Liver (tissue), 9 donors: ENCODE measurements around the gene LIMS1. TPM values are rescaled to one million over a fixed set of nuclear protein-coding genes. Genes with fewer than 3 reads are reported as not detected.

ENCODE experiments used
- DNase-seq: peaks from one replicate; pipeline ENCODE4 v3.0.0-alpha.2; 2017; ENCODE audit warnings: low spot score
- H3K27ac ChIP-seq, 2 donors: one replicate each; pipeline ENCODE4 v1.7.0; 2013; ENCODE audit warnings: inconsistent platforms in 2 of 2, low read length in 2 of 2, control low read depth in 1 of 2, low read depth in 1 of 2, mild to moderate bottlenecking in 1 of 2
- H3K27me3 ChIP-seq, 4 donors: one replicate each; pipeline versions ENCODE4 v1.6.1 to v1.7.0; 2013; ENCODE audit warnings: low read length in 3 of 4, inconsistent platforms in 1 of 4, mild to moderate bottlenecking in 1 of 4, moderate library complexity in 1 of 4; ENCODE audit not compliant: control insufficient read depth in 4 of 4, insufficient read depth in 4 of 4
- H3K36me3 ChIP-seq, 4 donors: one replicate each; pipeline versions ENCODE4 v1.6.1 to v1.7.0; 2013; ENCODE audit warnings: low read length in 3 of 4, mild to moderate bottlenecking in 3 of 4, low read depth in 1 of 4, moderate library complexity in 1 of 4; ENCODE audit not compliant: control insufficient read depth in 4 of 4, insufficient read depth in 3 of 4
- H3K4me1 ChIP-seq, 4 donors: one replicate each; pipeline versions ENCODE4 v1.6.1 to v1.7.0; 2013; ENCODE audit warnings: low read length in 3 of 4, mild to moderate bottlenecking in 3 of 4, moderate library complexity in 1 of 4; ENCODE audit not compliant: control insufficient read depth in 4 of 4, insufficient read depth in 4 of 4
- H3K4me3 ChIP-seq, 3 donors: one replicate each; pipeline versions ENCODE4 v1.6.1 to v1.7.0; 2013; ENCODE audit warnings: low read length in 3 of 3, control low read depth in 1 of 3, low read depth in 1 of 3, mild to moderate bottlenecking in 1 of 3
- H3K9ac ChIP-seq, 2 donors: one replicate each; pipeline ENCODE4 v1.7.0; 2013; ENCODE audit warnings: low read length in 2 of 2, mild to moderate bottlenecking in 2 of 2, moderate library complexity in 2 of 2, control low read depth in 1 of 2, low read depth in 1 of 2
- H3K9me3 ChIP-seq, 4 donors: one replicate each; pipeline versions ENCODE4 v1.6.1 to v1.7.0; 2013; ENCODE audit warnings: low read length in 3 of 4; ENCODE audit not compliant: control insufficient read depth in 4 of 4
- EGR1 ChIP-seq, 2 donors: IDR thresholded peaks; 2 replicates each; pipeline ENCODE4 v1.6.1; 2016 to 2018; ENCODE audit warnings: antibody characterized with exemption in 2 of 2, low read depth in 2 of 2
- FOXA1 ChIP-seq: IDR thresholded peaks from 2 replicates; pipeline ENCODE4 v1.6.1; 2016; ENCODE audit warnings: antibody characterized with exemption
- FOXA2 ChIP-seq: IDR thresholded peaks from 2 replicates; pipeline ENCODE4 v1.6.1; 2016; ENCODE audit warnings: antibody characterized with exemption
- GABPA ChIP-seq, 2 donors: IDR thresholded peaks in 1 of 2; conservative IDR thresholded peaks in 1 of 2; 2 replicates each; pipeline ENCODE4 v1.6.1; 2016; ENCODE audit warnings: antibody characterized with exemption in 2 of 2, mild to moderate bottlenecking in 1 of 2, moderate library complexity in 1 of 2
- HNF4G ChIP-seq: IDR thresholded peaks from 2 replicates; pipeline ENCODE4 v1.6.1; 2016; ENCODE audit warnings: antibody characterized with exemption
- JUND ChIP-seq, 2 donors: IDR thresholded peaks; 2 replicates each; pipeline ENCODE4 v1.6.1; 2016; ENCODE audit warnings: antibody characterized with exemption in 2 of 2
- RAD21 ChIP-seq, 2 donors: IDR thresholded peaks; 2 replicates each; pipeline ENCODE4 v1.6.1; 2016; ENCODE audit warnings: antibody characterized with exemption in 2 of 2, mild to moderate bottlenecking in 2 of 2
- RXRA ChIP-seq, 2 donors: IDR thresholded peaks; 2 replicates each; pipeline ENCODE4 v1.6.1; 2017 to 2018; ENCODE audit warnings: antibody characterized with exemption in 2 of 2, mild to moderate bottlenecking in 1 of 2
- SP1 ChIP-seq: IDR thresholded peaks from 2 replicates; pipeline ENCODE4 v1.6.1; 2018; ENCODE audit warnings: antibody characterized with exemption, mild to moderate bottlenecking
- TAF1 ChIP-seq: conservative IDR thresholded peaks from 2 replicates; pipeline ENCODE4 v1.6.1; 2016; ENCODE audit warnings: antibody characterized with exemption, mild to moderate bottlenecking
- YY1 ChIP-seq: IDR thresholded peaks from 2 replicates; pipeline ENCODE4 v1.6.1; 2016; ENCODE audit warnings: antibody characterized with exemption, mild to moderate bottlenecking
- WGBS: extraction: QIAGEN DNeasy Blood & Tissue Kit; methylation state at CpG from one replicate; pipeline ENCODE4 v1.1.7; 2013; 5-methylcytosine and 5-hydroxymethylcytosine counted together
- polyA plus RNA-seq, 2 donors: library from polyadenylated mRNA; stranded (reverse) in 1 of 2; unstranded in 1 of 2; fragments of 200-250 nt in 1 of 2; fragments of >200 nt in 1 of 2; fragmentation: Nextera tagmentation in 1 of 2; extraction: Ambion mirVana in 1 of 2; gene quantifications; one replicate each; pipeline versions ENCODE4 v1.2.1 to v1.2.3, GENCODE V29; 2013 to 2015
- total RNA-seq, 2 donors: library from RNA; depleted of rRNA; stranded (reverse); fragments of >200 nt; gene quantifications; one replicate each; pipeline ENCODE4 v1.2.3, GENCODE V29; 2014
- TF ChIP-seq, protein P1 (sequence below): IDR thresholded peaks from 2 replicates; pipeline ENCODE4 v1.6.1; 2016; ENCODE audit warnings: antibody characterized with exemption, mild to moderate bottlenecking
- TF ChIP-seq, protein P2 (sequence below): IDR thresholded peaks from 2 replicates; pipeline ENCODE4 v1.6.1; 2016; ENCODE audit warnings: antibody characterized with exemption
- TF ChIP-seq, protein P3 (sequence below): fragments of 150-350 bp; IDR thresholded peaks from 2 replicates; pipeline ENCODE4 v1.5.1; 2017; ENCODE audit warnings: improper control_type of control experiment, low read depth, low read length; ENCODE audit not compliant: missing input control
- TF ChIP-seq, protein P4 (sequence below): IDR thresholded peaks from 2 replicates; pipeline ENCODE4 v1.6.1; 2016; ENCODE audit warnings: antibody characterized with exemption
- TF ChIP-seq, protein P5 (sequence below): IDR thresholded peaks from 2 replicates; pipeline ENCODE4 v1.6.1; 2016; ENCODE audit warnings: antibody characterized with exemption
- donor health status: healthy.
- donor health status: healthy.
- donor health status: healthy.
- donor health status: healthy.
- donor health status: healthy.

The LIMS1 gene
- total and polyA plus RNA-seq, 4 donors, result 10.2 to 37.1 (median 22.1) TPM

DNA sequence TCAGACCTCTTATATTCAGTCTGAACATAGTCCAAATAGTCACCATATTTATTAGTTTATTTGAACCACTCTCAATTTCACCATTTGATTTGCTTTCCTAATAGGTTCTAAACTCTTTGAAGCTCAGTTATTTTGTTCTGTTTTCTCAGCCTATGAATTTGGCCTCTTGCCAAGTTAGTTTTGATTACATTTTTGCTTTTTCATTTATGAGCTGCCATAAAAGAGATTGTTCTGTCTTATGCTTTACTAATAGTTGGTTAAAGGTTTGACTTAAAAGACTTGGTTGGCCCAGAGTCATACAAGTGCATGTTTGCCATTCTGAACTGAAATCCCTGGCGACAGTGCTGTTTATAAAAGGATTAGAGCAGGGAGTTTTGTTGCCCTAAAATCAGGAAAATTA lies 99.1 kb downstream of the LIMS1 start:
- no peak for DNase-seq

DNA sequence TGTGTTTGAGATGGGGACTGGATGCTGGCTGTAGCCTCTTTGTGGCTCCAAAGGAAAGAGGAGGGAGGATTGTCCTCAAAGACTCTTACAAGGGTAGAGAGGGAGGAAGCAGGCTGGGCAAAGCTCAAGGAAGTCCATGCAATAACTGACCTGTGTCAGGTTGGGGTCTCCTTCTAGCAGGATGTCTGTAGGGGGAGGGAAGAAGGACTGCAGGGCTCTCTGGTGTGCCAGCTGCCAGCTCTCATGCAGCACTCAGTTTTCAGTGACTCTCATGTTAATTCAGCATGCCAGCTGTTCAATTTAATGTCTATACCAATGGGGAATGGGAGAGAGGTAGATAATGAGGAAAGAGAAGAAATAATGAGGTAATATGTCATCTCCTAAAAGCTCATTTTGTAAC lies 99.7 kb downstream of the LIMS1 start:
- TF ChIP-seq, protein P1, sequence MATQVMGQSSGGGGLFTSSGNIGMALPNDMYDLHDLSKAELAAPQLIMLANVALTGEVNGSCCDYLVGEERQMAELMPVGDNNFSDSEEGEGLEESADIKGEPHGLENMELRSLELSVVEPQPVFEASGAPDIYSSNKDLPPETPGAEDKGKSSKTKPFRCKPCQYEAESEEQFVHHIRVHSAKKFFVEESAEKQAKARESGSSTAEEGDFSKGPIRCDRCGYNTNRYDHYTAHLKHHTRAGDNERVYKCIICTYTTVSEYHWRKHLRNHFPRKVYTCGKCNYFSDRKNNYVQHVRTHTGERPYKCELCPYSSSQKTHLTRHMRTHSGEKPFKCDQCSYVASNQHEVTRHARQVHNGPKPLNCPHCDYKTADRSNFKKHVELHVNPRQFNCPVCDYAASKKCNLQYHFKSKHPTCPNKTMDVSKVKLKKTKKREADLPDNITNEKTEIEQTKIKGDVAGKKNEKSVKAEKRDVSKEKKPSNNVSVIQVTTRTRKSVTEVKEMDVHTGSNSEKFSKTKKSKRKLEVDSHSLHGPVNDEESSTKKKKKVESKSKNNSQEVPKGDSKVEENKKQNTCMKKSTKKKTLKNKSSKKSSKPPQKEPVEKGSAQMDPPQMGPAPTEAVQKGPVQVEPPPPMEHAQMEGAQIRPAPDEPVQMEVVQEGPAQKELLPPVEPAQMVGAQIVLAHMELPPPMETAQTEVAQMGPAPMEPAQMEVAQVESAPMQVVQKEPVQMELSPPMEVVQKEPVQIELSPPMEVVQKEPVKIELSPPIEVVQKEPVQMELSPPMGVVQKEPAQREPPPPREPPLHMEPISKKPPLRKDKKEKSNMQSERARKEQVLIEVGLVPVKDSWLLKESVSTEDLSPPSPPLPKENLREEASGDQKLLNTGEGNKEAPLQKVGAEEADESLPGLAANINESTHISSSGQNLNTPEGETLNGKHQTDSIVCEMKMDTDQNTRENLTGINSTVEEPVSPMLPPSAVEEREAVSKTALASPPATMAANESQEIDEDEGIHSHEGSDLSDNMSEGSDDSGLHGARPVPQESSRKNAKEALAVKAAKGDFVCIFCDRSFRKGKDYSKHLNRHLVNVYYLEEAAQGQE, result no peak
- TF ChIP-seq EGR1 (IDR thresholded peaks at IDR 0.05; ENCODE audit: low read depth in 2 of 2) (no peak), RAD21 (IDR thresholded peaks at IDR 0.05) (no peak), GABPA (IDR thresholded peaks at IDR 0.05 in 1 of 2, conservative IDR thresholded peaks at IDR 0.05 in 1 of 2) (no peak), RXRA (IDR thresholded peaks at IDR 0.05) (no peak), YY1 (no peak), FOXA2 (no peak), SP1 (no peak)
- TF ChIP-seq, protein P2, sequence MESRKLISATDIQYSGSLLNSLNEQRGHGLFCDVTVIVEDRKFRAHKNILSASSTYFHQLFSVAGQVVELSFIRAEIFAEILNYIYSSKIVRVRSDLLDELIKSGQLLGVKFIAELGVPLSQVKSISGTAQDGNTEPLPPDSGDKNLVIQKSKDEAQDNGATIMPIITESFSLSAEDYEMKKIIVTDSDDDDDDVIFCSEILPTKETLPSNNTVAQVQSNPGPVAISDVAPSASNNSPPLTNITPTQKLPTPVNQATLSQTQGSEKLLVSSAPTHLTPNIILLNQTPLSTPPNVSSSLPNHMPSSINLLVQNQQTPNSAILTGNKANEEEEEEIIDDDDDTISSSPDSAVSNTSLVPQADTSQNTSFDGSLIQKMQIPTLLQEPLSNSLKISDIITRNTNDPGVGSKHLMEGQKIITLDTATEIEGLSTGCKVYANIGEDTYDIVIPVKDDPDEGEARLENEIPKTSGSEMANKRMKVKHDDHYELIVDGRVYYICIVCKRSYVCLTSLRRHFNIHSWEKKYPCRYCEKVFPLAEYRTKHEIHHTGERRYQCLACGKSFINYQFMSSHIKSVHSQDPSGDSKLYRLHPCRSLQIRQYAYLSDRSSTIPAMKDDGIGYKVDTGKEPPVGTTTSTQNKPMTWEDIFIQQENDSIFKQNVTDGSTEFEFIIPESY, result no peak
- DNase-seq, result no peak
- Histone ChIP-seq H3K4me1 (peaks cover 0 to 17% (median 8%) of the 10 kb centered on the region in 4 donors), H3K27me3 (no peaks in the 10 kb centered on the region), H3K9ac (no peak overlapping the region), H3K36me3 (no peaks in the 10 kb centered on the region), H3K27ac (no peak overlapping the region), H3K9me3 (no peaks in the 10 kb centered on the region), H3K4me3 (no peak overlapping the region)

More for the DNA sequence above, 99.1 kb downstream of the LIMS1 start:
- Histone ChIP-seq H3K4me3 (no peak overlapping the region), H3K27ac (no peak overlapping the region), H3K9ac (no peak overlapping the region), H3K9me3 (no peaks in the 10 kb centered on the region), H3K36me3 (no peaks in the 10 kb centered on the region), H3K4me1 (peaks cover 0 to 17% (median 8%) of the 10 kb centered on the region in 4 donors), H3K27me3 (no peaks in the 10 kb centered on the region)
- 63% methylated on average over 1 of the region's 1 CpG for WGBS
- no peak for TF ChIP-seq YY1
- TF ChIP-seq, protein P3, sequence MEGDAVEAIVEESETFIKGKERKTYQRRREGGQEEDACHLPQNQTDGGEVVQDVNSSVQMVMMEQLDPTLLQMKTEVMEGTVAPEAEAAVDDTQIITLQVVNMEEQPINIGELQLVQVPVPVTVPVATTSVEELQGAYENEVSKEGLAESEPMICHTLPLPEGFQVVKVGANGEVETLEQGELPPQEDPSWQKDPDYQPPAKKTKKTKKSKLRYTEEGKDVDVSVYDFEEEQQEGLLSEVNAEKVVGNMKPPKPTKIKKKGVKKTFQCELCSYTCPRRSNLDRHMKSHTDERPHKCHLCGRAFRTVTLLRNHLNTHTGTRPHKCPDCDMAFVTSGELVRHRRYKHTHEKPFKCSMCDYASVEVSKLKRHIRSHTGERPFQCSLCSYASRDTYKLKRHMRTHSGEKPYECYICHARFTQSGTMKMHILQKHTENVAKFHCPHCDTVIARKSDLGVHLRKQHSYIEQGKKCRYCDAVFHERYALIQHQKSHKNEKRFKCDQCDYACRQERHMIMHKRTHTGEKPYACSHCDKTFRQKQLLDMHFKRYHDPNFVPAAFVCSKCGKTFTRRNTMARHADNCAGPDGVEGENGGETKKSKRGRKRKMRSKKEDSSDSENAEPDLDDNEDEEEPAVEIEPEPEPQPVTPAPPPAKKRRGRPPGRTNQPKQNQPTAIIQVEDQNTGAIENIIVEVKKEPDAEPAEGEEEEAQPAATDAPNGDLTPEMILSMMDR, result no peak
- TF ChIP-seq EGR1 (IDR thresholded peaks at IDR 0.05; ENCODE audit: low read depth in 2 of 2), result no peak
- no peak for TF ChIP-seq SP1
- TF ChIP-seq JUND (IDR thresholded peaks at IDR 0.05), result no peak
- no peak for TF ChIP-seq HNF4G
- no peak for TF ChIP-seq RXRA (IDR thresholded peaks at IDR 0.05)
- TF ChIP-seq FOXA1, result no peak
- no peak for TF ChIP-seq FOXA2
- no peak for TF ChIP-seq TAF1
- TF ChIP-seq, protein P4, sequence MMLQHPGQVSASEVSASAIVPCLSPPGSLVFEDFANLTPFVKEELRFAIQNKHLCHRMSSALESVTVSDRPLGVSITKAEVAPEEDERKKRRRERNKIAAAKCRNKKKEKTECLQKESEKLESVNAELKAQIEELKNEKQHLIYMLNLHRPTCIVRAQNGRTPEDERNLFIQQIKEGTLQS, result no peak
- TF ChIP-seq, protein P5, sequence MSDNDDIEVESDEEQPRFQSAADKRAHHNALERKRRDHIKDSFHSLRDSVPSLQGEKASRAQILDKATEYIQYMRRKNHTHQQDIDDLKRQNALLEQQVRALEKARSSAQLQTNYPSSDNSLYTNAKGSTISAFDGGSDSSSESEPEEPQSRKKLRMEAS, result no peak
